ENCODE measurements around the gene CMIP.

The CMIP gene

GRCh38 chr16:81451753-81452680, 7.4 kb downstream of the CMIP start:
- H3K9me3 ChIP-seq (ENCODE audit: control extremely low read depth in 1 of 5, control insufficient read depth in 4 of 5, insufficient read depth in 2 of 5, low read depth in 1 of 5, low read length in 4 of 5): no peaks in the 10 kb centered on the region
- no peak overlapping the region for H3K4me3 ChIP-seq (ENCODE audit: control insufficient read depth in 1 of 7, extremely low read depth in 1 of 7, insufficient read depth in 4 of 7, low read depth in 2 of 7, low read length in 6 of 7)
- ChIA-PET CTCF (interaction anchor here (1.0 to 2.0 kb wide), 10 partner anchors 9 to 117 kb away, joined by 3 to 5 read pairs (median 3); no protein-coding TSS in a partner anchor), POLR2A (interaction anchor here (0.7 kb wide), 1 partner anchor 14 kb away, joined by 4 read pairs; no protein-coding TSS in a partner anchor)
- H3K36me3 ChIP-seq (ENCODE audit: control insufficient read depth in 4 of 4, insufficient read depth in 4 of 4, low read length in 3 of 4): peaks cover 0 to 12% (median 5%) of the 10 kb centered on the region in 4 experiments
- peak in 1 of 3 donors; percentile 34 for DNase-seq
- peaks cover 4 to 54% (median 40%) of the 10 kb centered on the region in 4 experiments for H3K4me1 ChIP-seq (ENCODE audit: control extremely low read depth in 1 of 4, control insufficient read depth in 4 of 4, insufficient read depth in 4 of 4, low read length in 3 of 4)
- no peaks in the 10 kb centered on the region for H3K27me3 ChIP-seq (replicated peaks in 2 of 5; ENCODE audit: control insufficient read depth in 4 of 5, insufficient read depth in 5 of 5, low read length in 4 of 5)
- H3K27ac ChIP-seq (ENCODE audit: insufficient read depth in 1 of 2, low read depth in 1 of 2, low read length in 2 of 2, poor library complexity in 1 of 2, severe bottlenecking in 2 of 2): peak overlapping the region in 1 of 2 experiments; percentile 50
- 84% methylated on average over 16 of the region's 20 CpGs for WGBS (ENCODE audit: insufficient coverage)

GRCh38 chr16:81453091-81453728, 8.6 kb downstream of the CMIP start:
- H3K9me3 ChIP-seq (ENCODE audit: control extremely low read depth in 1 of 5, control insufficient read depth in 4 of 5, insufficient read depth in 2 of 5, low read depth in 1 of 5, low read length in 4 of 5): no peaks in the 10 kb centered on the region
- ChIA-PET POLR2A (no interaction called here), CTCF (interaction anchor here (1.3 to 2.0 kb wide), 4 partner anchors 8 to 29 kb away, joined by 3 to 5 read pairs (median 4); no protein-coding TSS in a partner anchor)
- no peak overlapping the region for H3K4me3 ChIP-seq (ENCODE audit: control insufficient read depth in 1 of 7, extremely low read depth in 1 of 7, insufficient read depth in 4 of 7, low read depth in 2 of 7, low read length in 6 of 7)
- no peak overlapping the region for H3K27ac ChIP-seq (ENCODE audit: insufficient read depth in 1 of 2, low read depth in 1 of 2, low read length in 2 of 2, poor library complexity in 1 of 2, severe bottlenecking in 2 of 2)
- H3K4me1 ChIP-seq (ENCODE audit: control extremely low read depth in 1 of 4, control insufficient read depth in 4 of 4, insufficient read depth in 4 of 4, low read length in 3 of 4): peaks cover 8 to 54% (median 40%) of the 10 kb centered on the region in 4 experiments
- DNase-seq: no peak
- H3K36me3 ChIP-seq (ENCODE audit: control insufficient read depth in 4 of 4, insufficient read depth in 4 of 4, low read length in 3 of 4): peaks cover 0 to 16% (median 7%) of the 10 kb centered on the region in 4 experiments
- no peaks in the 10 kb centered on the region for H3K27me3 ChIP-seq (replicated peaks in 2 of 5; ENCODE audit: control insufficient read depth in 4 of 5, insufficient read depth in 5 of 5, low read length in 4 of 5)
- WGBS (ENCODE audit: insufficient coverage): 93% methylated on average over 14 of the region's 14 CpGs

GRCh38 chr16:81454044-81454443, 9.4 kb downstream of the CMIP start:
- no peak overlapping the region for H3K27ac ChIP-seq (ENCODE audit: insufficient read depth in 1 of 2, low read depth in 1 of 2, low read length in 2 of 2, poor library complexity in 1 of 2, severe bottlenecking in 2 of 2)

GRCh38 chr16:81455006-81455405, 10.4 kb downstream of the CMIP start:
- ChIA-PET POLR2A (no interaction called here), CTCF (interaction anchor here (1.4 kb wide), 1 partner anchor 15 kb away, joined by 3 read pairs; no protein-coding TSS in a partner anchor)
- no peak overlapping the region for H3K27ac ChIP-seq (ENCODE audit: insufficient read depth in 1 of 2, low read depth in 1 of 2, low read length in 2 of 2, poor library complexity in 1 of 2, severe bottlenecking in 2 of 2)
- no peaks in the 10 kb centered on the region for H3K27me3 ChIP-seq (replicated peaks in 2 of 5; ENCODE audit: control insufficient read depth in 4 of 5, insufficient read depth in 5 of 5, low read length in 4 of 5)
- 99% methylated on average over 13 of the region's 13 CpGs for WGBS (ENCODE audit: insufficient coverage)
- peaks cover 0 to 27% (median 12%) of the 10 kb centered on the region in 4 experiments for H3K36me3 ChIP-seq (ENCODE audit: control insufficient read depth in 4 of 4, insufficient read depth in 4 of 4, low read length in 3 of 4)
- no peaks in the 10 kb centered on the region for H3K9me3 ChIP-seq (ENCODE audit: control extremely low read depth in 1 of 5, control insufficient read depth in 4 of 5, insufficient read depth in 2 of 5, low read depth in 1 of 5, low read length in 4 of 5)
- no peak overlapping the region for H3K4me3 ChIP-seq (ENCODE audit: control insufficient read depth in 1 of 7, extremely low read depth in 1 of 7, insufficient read depth in 4 of 7, low read depth in 2 of 7, low read length in 6 of 7)
- DNase-seq: no peak
- H3K4me1 ChIP-seq (ENCODE audit: control extremely low read depth in 1 of 4, control insufficient read depth in 4 of 4, insufficient read depth in 4 of 4, low read length in 3 of 4): peaks cover 8 to 57% (median 36%) of the 10 kb centered on the region in 4 experiments

More at GRCh38 chr16:81454044-81454443, 9.4 kb downstream of the CMIP start:
- 93% methylated on average over 4 of the region's 7 CpGs for WGBS (ENCODE audit: insufficient coverage)
- no peaks in the 10 kb centered on the region for H3K27me3 ChIP-seq (replicated peaks in 2 of 5; ENCODE audit: control insufficient read depth in 4 of 5, insufficient read depth in 5 of 5, low read length in 4 of 5)
- POLR2A ChIA-PET: interaction anchor here (0.6 kb wide), 1 partner anchor 28 kb away, joined by 3 read pairs; no protein-coding TSS in a partner anchor
- peaks cover 0 to 24% (median 10%) of the 10 kb centered on the region in 4 experiments for H3K36me3 ChIP-seq (ENCODE audit: control insufficient read depth in 4 of 4, insufficient read depth in 4 of 4, low read length in 3 of 4)
- no peak overlapping the region for H3K4me3 ChIP-seq (ENCODE audit: control insufficient read depth in 1 of 7, extremely low read depth in 1 of 7, insufficient read depth in 4 of 7, low read depth in 2 of 7, low read length in 6 of 7)
- CTCF ChIA-PET: interaction anchor here (1.0 to 1.5 kb wide), 3 partner anchors 14 to 43 kb away, joined by 3 to 4 read pairs (median 3); no protein-coding TSS in a partner anchor
- no peaks in the 10 kb centered on the region for H3K9me3 ChIP-seq (ENCODE audit: control extremely low read depth in 1 of 5, control insufficient read depth in 4 of 5, insufficient read depth in 2 of 5, low read depth in 1 of 5, low read length in 4 of 5)
- no peak for DNase-seq
- H3K4me1 ChIP-seq (ENCODE audit: control extremely low read depth in 1 of 4, control insufficient read depth in 4 of 4, insufficient read depth in 4 of 4, low read length in 3 of 4): peaks cover 8 to 50% (median 36%) of the 10 kb centered on the region in 4 experiments

GRCh38 chr16:81455720-81456494, 11.3 kb downstream of the CMIP start:
- ChIA-PET CTCF (interaction anchor here (1.1 to 1.4 kb wide), 3 partner anchors 14 to 41 kb away, joined by 3 read pairs; no protein-coding TSS in a partner anchor), POLR2A (no interaction called here)
- H3K4me1 ChIP-seq (ENCODE audit: control extremely low read depth in 1 of 4, control insufficient read depth in 4 of 4, insufficient read depth in 4 of 4, low read length in 3 of 4): peaks cover 6 to 65% (median 37%) of the 10 kb centered on the region in 4 experiments
- no peak overlapping the region for H3K4me3 ChIP-seq (ENCODE audit: control insufficient read depth in 1 of 7, extremely low read depth in 1 of 7, insufficient read depth in 4 of 7, low read depth in 2 of 7, low read length in 6 of 7)
- WGBS (ENCODE audit: insufficient coverage): 97% methylated on average over 16 of the region's 17 CpGs
- H3K36me3 ChIP-seq (ENCODE audit: control insufficient read depth in 4 of 4, insufficient read depth in 4 of 4, low read length in 3 of 4): peaks cover 0 to 28% (median 13%) of the 10 kb centered on the region in 4 experiments
- H3K9me3 ChIP-seq (ENCODE audit: control extremely low read depth in 1 of 5, control insufficient read depth in 4 of 5, insufficient read depth in 2 of 5, low read depth in 1 of 5, low read length in 4 of 5): no peaks in the 10 kb centered on the region
- no peak for DNase-seq
- no peak overlapping the region for H3K27ac ChIP-seq (ENCODE audit: insufficient read depth in 1 of 2, low read depth in 1 of 2, low read length in 2 of 2, poor library complexity in 1 of 2, severe bottlenecking in 2 of 2)
- H3K27me3 ChIP-seq (replicated peaks in 2 of 5; ENCODE audit: control insufficient read depth in 4 of 5, insufficient read depth in 5 of 5, low read length in 4 of 5): no peaks in the 10 kb centered on the region

GRCh38 chr16:81456523-81457325, 12.1 kb downstream of the CMIP start:
- peak overlapping the region in 1 of 2 experiments; percentile 21 for H3K27ac ChIP-seq (ENCODE audit: insufficient read depth in 1 of 2, low read depth in 1 of 2, low read length in 2 of 2, poor library complexity in 1 of 2, severe bottlenecking in 2 of 2)
- POLR2A ChIA-PET: no interaction called here
- WGBS (ENCODE audit: insufficient coverage): 94% methylated on average over 22 of the region's 23 CpGs
- DNase-seq: no peak
- CTCF ChIA-PET: interaction anchor here (0.9 to 1.3 kb wide), 5 partner anchors 11 to 41 kb away, joined by 3 to 4 read pairs (median 3); no protein-coding TSS in a partner anchor
- peaks cover 7 to 64% (median 33%) of the 10 kb centered on the region in 4 experiments for H3K4me1 ChIP-seq (ENCODE audit: control extremely low read depth in 1 of 4, control insufficient read depth in 4 of 4, insufficient read depth in 4 of 4, low read length in 3 of 4)
- H3K27me3 ChIP-seq (replicated peaks in 2 of 5; ENCODE audit: control insufficient read depth in 4 of 5, insufficient read depth in 5 of 5, low read length in 4 of 5): no peaks in the 10 kb centered on the region
- H3K4me3 ChIP-seq (ENCODE audit: control insufficient read depth in 1 of 7, extremely low read depth in 1 of 7, insufficient read depth in 4 of 7, low read depth in 2 of 7, low read length in 6 of 7): no peak overlapping the region
- H3K36me3 ChIP-seq (ENCODE audit: control insufficient read depth in 4 of 4, insufficient read depth in 4 of 4, low read length in 3 of 4): peaks cover 0 to 29% (median 14%) of the 10 kb centered on the region in 4 experiments
- H3K9me3 ChIP-seq (ENCODE audit: control extremely low read depth in 1 of 5, control insufficient read depth in 4 of 5, insufficient read depth in 2 of 5, low read depth in 1 of 5, low read length in 4 of 5): no peaks in the 10 kb centered on the region

Measured in common myeloid progenitor, CD34-positive (primary cell).